HG03175 (cell line): ENCODE data around the gene HPCA.
"Not testable (repeated sequence)": the region's sequence is repeated elsewhere in the genome, so short reads cannot be mapped to it uniquely, and the experiment has no call there.

Source experiments
- ATAC-seq: cut with Tn5 transposase; IDR thresholded peaks from one replicate; pipeline ENCODE4 v1.9.1; 2021; ENCODE audit warnings: mild to moderate bottlenecking, moderate library complexity; ENCODE audit not compliant: unreplicated experiment

HPCA gene

DNA sequence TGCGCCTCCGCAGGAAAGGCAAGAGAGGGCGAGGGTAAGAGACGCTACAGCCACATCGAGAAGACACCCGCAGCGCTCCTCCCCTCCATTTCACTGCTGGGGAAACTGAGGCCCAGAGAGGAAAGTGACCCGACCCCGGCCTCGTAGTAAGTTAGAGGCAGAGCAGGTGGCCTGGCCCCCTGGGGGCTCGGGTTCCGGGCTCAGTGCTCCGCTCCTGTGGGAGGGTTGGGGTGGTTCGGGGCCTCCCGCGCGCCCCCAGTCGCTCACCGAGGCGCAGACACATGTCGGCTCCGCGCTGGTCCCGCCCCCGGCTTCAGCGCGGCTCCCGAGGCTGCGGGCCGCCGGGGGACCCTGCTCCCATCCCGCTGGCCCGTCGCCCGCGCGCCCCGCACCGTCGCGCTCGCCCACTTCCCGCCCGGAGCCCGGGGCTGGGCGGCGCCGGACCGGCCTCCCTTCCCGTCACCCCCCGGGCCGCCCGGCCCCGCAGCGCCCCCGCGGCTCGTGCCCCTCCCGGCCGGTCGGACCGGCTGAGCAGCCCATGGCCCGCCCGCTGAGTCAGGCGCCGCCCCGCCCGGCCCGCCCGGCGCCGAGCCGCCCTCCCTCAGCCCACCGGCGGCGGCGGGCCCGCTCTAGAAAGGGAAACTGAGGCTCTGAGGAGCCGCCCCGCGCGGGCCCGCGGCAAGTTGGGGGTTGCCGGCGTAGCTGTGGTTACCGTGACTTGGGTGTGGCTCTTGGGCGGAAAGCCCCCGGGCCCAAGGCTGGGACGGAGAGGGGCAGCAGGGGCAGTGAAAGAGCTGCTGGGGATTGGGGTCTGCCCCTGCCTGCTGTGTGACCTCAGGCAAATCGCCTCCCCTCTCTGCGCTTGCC is 14.9 kb downstream of the HPCA start, which contains the start of gene TMEM54:
Gene TMEM54 (minus strand): TSS at position 434 of the 867 bp plus-strand sequence. CDS start 151 bp downstream, at position 283.
- no peak for ATAC-seq

DNA sequence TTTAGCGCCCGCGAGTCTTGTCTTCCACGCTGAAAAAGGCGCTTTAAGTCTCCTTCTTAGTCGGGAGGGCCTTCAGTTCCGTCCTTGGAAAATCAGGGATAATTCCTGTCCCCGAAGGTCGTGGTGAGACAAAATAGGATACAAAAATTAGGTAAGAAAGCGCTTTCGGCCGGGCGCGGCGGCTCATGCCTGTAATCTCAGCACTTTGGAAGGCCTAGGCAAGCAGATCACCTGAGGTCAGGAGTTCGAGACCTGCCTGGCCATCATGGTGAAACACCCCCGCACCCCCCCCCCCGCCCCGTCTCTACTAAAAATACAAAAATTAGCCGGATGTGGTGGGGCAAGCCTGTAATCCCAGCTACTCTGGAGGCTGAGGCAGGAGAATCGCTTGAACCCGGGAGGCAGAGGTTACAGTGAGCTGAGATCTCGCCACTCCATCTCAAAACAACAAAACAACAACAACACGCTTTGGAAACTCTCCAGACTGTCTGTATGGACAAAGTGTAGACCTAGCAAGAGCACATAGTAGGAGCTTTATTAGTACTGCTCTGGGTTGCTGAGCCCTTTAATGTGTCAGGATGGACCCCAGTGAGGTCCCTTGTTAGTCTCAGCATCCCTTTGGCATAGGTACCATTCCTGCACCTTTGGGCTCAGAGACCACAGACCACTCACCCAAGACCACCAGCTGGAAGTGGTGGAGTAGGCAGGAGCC is 15.7 kb downstream of the HPCA start:
- no peak for ATAC-seq

DNA sequence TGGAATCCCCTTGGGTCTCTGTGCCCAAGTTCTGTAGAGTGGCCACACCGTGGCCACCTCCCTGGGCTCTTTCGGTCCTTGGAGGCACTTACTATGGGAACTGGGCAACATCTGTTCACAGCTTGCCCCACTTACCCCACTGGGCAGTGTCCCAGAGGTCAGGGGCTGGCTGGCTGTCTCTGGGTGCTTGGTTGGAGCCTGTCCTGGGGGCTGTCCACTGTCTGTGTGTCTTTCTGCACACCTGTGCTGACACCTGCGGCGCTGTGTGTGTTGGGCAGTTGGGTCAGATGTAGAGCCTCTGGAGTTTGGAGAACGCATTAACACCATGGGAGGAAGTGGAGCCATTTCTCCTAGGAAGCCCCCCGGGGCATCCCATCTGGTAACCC is 16.2 kb downstream of the HPCA start:
- ATAC-seq: no peak

DNA sequence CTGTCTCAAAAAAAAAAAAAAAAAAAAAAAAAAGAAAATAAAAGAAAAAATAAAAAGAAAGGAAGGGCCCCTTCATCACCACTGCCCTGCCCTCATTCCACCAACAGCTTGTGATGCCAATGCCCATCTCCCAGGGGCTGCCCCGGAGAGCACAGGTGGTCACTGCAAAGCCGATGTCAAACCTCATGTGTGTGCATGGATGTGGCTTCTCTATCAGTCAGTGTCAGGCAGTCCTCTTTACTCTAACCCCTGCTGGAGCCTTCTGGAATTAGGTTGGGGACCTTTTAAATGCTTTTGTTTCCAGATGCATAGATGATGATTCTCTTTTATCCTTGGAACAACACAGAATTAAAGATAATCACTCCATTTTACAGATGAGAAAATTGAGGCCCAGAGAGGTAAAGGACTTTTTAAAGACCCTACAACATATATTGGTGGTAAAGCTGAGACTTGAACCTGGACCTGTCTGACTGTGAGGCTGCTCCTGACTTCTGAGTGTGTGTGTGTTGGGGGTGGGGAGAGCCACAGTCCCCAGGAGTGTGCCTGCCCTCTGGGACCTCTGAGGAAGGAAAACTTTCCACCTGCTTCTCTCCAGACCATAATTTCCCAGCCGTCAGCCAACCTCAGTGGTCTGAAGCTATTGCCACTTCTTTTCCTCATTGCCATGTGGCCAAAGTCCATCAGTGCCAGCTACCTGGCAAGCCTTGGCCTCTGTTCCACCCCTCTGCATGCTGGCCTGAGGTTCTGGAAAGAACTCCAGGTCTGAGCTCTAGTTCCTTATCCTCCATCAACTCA is 17.9 kb downstream of the HPCA start:
- no peak for ATAC-seq

DNA sequence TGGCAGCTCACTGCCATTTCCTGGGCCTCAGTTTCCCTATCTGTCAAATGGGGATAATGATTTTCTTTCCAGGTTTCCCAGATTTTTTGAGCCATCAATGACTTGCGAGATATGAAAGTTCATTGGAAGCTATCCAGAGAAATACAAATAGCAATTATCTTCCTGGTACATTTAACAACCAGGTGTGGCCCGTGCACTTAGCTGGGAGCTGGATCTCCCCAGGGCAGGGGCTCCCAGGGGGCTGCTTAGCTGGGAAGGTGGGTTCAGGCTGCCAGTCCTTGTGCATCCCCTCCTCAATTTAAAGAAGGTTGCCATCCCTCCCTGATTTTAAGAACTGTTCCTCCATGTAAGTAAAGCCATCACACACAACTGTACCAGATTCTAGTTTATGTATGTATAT is 18.5 kb downstream of the HPCA start:
- ATAC-seq: no peak

DNA sequence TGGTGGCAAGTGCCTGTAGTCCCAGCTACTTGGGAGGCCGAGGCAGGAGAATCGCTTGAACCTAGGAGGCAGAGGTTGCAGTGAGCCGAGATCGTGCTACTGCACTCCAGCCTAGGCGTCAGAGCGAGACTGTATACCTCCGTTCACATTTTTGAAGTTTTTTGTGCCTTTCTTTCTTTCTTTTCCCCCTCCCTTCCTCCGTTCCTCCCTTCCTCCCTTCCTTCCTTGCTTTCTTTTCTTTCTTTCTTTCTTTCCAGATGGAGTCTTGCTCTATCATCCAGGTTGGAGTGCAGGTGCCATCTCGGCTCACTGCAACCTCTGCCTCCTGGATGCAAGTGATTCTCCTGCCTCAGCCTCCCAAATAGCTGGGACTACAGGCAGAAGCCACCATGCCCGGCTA is 19.3 kb downstream of the HPCA start:
- not testable (repeated sequence) for ATAC-seq

DNA sequence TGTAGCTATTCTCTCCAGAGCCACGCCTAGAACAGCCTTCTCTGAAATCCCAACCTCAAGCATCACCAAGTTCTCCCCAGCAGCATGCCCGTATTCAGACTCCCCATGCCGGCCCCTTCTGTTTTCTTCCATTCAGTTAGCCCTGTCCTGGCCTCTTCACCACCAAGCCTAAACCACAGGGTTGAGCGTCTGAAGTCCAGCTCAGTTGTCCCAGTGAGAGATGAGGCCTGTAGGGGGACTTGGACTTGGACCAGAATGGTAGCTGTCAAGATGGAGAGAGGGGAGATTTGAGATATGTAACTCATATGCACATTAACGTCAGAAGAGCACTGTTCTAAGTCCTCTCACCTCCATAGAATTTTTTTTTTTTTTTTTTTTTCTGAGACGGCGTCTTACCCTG is 20.4 kb downstream of the HPCA start:
- no peak for ATAC-seq

DNA sequence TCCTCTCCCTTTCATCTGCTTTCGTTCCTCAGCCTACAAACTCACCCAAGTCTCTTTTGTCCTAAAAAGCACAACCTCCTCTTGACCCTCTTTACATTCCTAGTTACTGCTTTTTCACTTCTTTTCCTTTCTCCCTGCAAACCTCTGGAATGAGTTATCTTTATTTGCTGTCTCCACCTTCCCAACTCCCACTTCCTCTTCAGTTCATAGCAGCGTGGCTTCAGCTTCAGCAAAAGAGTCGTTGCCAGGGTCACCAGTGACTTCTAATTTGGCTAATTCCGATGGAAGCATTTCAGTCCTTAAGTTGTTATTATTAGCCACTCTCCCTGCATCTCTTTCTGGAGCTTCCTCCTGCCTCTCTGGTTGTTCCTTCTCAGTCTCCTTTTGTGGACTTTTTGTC is 21.1 kb downstream of the HPCA start:
- no peak for ATAC-seq

DNA sequence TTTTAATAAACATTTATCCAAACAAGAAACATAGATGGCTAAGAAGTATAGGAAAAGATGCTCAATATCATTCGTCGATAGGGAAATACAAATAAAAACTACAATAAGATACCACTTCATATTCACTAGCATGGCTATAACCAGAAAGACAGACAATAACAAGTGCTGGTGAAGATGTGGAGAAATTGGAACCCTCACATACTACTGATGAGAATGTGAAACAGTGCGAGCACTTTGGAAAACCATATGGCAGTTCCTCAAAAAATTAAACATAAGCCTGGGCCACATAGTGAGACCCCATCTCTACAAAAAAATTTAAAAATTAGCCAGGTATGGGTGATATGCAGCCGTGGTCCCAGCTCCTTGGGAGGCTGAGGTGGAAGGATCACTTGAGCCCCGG is 24.0 kb downstream of the HPCA start:
- ATAC-seq: no peak

DNA sequence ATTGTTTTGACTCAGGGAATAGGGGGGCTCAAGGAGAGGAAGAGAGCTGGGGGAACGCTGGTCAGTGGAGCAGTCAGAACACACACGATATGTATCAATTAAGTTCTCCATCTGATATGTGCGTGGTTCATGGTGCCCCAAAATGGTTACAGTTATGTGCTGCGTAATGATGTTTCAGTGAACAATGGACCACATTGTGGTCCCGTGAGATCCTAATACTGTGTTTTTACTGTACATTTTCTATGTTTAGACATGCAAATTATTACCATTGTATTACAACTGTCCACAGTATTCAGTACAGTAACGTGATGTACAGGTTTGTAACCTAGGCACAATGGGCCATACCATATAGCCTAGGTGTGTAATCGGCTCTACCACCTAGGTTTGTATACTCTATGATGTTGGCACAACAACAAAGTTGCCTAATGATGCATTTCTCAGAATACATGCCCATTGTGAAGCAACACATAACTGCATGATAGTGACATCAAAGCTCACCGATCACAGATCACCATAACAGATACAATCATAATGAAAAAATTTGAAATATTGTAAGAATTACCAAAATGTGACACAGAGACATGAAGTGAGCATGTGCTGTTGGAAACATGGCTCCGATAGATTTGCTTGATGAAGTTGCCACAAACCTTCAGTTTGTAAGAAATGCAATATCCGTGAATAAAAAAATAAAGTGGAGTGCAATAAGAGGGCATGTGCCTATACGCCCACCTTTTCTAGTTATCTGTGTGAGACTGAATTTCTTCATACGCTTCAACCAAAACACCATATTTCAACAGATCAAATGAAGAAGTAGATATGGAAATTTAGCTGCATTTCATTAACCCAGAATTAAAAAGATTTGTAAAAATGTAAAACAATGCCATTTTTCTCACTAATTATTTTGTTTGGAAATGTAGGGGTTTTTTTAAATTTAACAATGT is 29.7 kb downstream of the HPCA start:
- no peak for ATAC-seq

DNA sequence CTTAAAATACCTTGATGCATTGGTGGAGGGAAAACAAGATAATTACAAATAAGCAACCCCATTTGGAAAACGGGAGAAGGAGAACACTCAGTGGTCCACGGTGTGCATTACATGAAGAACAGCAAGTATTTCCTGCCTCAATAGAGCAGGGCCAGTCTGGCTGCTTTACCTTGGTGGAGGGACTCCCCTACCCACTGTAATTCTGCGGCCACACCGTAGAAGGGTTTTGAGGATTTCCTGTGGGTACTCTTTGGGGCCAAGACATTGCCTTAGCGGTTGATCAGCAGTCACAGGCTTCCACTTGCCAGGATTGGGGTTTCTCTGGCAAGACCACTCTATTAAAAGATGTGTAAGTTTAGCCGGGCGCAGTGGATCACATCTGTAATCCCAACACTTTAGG is 31.2 kb downstream of the HPCA start:
- no peak for ATAC-seq

DNA sequence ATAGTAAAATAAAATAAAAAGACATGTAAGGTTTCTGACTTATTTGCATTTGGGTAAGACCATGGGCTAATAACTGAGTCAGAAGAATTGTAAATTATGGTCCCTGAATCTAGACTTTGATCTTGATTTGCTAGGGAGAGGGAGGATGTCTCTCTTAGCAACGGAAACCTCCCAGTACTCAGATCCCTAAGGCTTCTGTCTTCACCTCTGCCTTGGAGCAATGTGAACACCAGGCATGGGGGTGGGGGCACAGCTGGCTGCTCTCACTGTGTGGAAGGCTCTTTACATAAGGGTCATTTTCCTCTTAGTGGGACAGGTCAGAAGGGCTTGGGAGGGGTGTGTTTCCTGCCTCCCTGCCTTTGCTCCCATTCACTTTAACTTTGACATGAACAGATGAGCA is 31.9 kb downstream of the HPCA start:
- no peak for ATAC-seq

DNA sequence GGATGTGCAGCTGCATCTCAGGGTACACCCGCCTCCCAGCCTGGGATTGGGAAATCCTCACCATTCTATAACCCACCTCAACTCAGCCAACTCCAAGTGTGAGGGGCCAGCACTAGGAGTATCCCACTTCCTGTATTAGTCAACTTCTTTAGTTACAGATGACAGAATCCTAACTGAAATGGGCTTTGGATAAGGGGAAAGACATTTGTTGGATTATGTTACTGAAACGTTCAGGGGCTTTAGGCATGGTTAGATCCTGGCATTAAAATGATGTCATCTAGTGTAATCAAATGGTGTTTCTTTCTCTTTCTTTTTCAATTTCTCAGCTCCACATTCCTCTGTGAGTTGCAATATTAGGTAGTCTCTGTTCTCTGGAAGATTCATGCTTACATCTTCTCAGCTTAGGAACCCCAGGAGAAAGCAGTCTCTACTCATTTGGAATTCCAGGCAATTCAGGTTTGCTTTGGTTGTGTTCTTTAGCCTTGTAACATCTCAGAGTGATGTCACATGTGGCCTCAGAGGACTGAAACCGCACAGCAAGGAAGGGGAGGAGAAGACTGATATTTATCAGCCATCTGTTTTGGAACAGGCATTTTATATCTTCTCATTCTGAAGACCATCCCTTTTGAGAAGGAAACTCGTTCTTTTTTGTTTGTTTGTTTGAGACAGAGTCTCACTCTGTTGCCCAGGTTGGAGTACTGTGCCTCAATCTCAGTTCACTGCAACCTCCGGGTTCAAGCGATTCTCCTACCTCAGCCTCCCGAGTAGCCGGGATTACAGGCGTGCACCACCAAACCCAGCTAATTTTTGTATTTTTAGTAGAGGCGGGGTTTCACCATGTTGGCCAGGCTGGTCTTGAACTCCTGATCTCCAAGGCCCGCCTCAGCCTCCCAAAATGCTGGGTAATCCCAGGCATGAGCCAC is 33.8 kb downstream of the HPCA start:
- no peak for ATAC-seq

DNA sequence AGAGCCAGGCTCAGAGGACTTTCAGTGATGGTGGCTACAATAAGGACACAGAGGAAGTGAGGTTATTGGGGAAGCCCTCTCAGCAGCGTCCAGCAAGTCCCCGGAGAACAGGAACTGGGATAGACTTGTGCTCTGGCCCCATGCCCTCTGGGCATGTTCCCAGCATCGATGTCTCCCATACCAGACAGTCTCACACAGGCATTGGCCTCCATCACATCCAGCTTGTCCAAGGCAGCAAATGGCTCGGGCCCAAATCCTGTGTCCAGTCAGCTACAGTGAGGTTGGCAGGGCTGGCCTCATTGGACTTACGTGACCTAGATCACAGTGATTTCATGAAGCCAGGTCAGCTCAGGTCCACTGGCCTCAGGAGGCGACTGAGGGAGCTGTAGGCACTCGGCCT is 34.5 kb downstream of the HPCA start:
- ATAC-seq: no peak

DNA sequence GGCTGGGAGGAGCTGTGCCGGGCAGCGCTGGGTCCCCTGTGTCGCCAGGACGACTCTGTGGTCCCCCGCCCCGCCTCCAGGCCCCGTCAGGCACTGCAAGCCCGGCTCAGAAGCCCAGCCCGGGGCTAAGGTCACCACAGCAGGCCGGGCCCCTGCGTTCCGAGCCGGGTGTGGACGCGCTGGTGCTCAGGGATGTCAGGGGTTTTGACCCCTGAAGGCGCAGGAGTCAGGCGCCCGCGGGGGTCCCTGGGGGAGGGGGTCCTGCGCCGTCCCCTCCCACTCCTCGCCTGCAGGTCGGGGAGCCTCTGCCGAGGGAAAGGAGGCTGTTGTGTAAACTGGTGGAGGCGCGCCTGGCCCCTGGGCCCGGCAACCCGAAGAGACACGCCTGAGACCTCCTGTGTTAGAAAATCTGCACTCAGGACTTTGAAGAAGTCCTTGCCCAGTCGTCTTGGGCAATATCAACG is 38.6 kb downstream of the HPCA start:
- ATAC-seq: no peak

DNA sequence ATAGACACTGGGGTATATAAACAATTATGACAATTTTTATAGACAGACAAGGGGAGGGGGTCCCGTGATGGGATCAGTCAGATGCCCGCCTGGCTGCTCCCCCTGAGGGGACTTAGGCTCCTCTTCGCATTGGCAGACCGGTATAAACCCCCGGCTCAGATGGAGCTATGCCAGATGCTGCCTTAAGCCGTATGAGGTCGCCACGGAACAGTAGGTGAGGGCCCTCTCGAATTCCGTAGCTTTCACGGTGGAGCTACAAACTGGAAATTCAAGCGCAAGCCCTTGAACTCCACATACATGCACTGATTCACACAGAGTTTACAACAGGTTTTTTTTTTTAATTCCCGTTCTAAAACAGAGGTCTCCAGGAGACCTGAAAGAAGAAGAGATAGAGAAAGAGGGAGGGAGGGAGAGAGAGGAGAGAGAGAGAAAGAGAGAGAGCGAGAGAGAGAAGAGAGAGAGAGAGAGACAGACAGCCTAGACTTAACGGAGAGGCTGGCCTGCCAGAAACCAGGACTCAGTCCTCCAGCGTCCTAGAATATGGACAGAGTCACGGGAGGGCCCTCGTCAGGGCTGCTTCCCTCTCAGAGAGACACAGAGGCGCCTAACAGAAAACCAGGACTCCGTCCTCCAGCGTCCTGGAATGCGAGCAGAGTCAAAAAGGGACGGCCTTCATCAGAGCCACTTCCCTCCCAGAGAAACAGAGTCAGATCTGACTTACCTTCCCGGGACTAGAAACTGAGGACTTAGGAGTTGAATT is 39.3 kb downstream of the HPCA start:
- no peak for ATAC-seq

DNA sequence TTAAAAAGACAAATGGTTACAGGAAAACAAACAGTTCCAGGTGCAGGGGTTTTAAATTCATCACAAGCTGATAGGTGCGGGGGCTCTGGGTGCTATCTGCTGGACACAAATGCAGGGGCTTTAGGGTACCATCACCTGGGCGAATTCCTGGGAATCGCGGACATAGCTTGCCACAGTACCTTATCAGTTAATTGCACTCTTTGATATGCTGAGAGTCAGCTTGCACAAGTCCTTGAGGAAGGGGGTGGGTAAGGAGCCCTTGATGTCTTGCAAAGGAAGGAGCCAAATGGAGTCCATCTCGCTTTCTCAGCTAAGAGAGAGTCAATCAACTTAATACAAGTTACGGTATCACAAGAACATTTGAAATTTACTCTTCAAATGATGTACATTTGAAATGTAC is 40.3 kb downstream of the HPCA start:
- no peak for ATAC-seq

DNA sequence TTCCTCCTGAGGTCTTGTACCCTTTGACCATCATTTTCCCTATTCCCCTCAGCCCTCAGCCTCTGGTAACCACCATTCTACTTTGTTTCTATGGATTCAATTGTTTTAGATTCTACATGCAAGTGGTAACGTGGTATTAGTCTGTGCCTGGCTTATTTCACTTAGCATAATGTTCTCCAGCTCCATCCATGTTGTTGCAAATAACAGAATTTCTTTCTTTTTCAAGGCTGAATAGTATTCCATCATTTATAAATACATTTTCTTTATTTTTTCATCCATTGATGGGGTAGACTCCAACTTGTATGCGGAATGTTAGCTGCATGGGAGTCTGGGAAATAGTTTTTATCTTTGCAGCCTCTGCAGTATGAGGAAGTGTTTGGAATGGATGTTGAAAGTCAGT is 41.1 kb downstream of the HPCA start:
- ATAC-seq: no peak

DNA sequence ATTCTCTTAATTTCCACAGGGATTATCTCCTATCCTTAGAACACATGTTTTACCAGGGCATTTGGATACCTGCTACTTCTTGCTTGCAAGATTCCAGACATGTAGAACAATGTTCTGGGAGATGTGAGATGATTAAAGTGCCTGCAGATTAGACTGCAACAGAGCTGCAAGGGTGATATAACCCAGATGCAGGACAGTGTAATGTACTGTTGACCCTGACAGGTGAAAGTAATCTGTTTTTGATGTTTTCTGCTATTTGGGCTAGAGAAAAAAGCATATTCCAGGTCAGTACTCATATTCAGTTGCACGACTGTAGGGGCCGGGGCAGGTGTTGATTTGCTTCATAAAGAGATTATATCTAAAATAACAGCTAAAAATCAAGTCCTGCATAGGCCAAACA is 42.0 kb downstream of the HPCA start:
- ATAC-seq: no peak
